SK-MEL-5 (cell line): ENCODE results near the gene XRN1. TPM values are rescaled to one million over a fixed set of nuclear protein-coding genes. Genes with fewer than 3 reads are reported as not detected.

Source experiments
- DNase-seq: peaks from one replicate; pipeline ENCODE4 v3.0.0-alpha.2; 2016; ENCODE audit warnings: low read depth, low spot score
- in situ Hi-C: cut with HindIII; loops from 2 replicates; pipeline ENCODE4 v1.10.0; 2016; ENCODE audit warnings: low sequenced_read_pairs, high pct_unique_total_duplicates, low pct_unique_long_range_greater_than_20kb
- polyA plus RNA-seq, 2 experiments: library from polyadenylated mRNA; depleted of rRNA; stranded (reverse); fragments of >200 nt; gene quantifications; 2 replicates each; pipeline ENCODE4 v1.2.3, GENCODE V29; 2015
- total RNA-seq: library from RNA; depleted of rRNA; stranded (reverse); fragments of >200 nt; shearing (Covaris generic); gene quantifications from 2 replicates; pipeline ENCODE4 v1.2.3, GENCODE V29; 2014; rRNA removed

XRN1 gene, protein sequence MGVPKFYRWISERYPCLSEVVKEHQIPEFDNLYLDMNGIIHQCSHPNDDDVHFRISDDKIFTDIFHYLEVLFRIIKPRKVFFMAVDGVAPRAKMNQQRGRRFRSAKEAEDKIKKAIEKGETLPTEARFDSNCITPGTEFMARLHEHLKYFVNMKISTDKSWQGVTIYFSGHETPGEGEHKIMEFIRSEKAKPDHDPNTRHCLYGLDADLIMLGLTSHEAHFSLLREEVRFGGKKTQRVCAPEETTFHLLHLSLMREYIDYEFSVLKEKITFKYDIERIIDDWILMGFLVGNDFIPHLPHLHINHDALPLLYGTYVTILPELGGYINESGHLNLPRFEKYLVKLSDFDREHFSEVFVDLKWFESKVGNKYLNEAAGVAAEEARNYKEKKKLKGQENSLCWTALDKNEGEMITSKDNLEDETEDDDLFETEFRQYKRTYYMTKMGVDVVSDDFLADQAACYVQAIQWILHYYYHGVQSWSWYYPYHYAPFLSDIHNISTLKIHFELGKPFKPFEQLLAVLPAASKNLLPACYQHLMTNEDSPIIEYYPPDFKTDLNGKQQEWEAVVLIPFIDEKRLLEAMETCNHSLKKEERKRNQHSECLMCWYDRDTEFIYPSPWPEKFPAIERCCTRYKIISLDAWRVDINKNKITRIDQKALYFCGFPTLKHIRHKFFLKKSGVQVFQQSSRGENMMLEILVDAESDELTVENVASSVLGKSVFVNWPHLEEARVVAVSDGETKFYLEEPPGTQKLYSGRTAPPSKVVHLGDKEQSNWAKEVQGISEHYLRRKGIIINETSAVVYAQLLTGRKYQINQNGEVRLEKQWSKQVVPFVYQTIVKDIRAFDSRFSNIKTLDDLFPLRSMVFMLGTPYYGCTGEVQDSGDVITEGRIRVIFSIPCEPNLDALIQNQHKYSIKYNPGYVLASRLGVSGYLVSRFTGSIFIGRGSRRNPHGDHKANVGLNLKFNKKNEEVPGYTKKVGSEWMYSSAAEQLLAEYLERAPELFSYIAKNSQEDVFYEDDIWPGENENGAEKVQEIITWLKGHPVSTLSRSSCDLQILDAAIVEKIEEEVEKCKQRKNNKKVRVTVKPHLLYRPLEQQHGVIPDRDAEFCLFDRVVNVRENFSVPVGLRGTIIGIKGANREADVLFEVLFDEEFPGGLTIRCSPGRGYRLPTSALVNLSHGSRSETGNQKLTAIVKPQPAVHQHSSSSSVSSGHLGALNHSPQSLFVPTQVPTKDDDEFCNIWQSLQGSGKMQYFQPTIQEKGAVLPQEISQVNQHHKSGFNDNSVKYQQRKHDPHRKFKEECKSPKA (N-terminal part only)
- total RNA-seq: 19.0 and 19.5 TPM in 2 replicates
- 8.5 and 10.9 TPM in 2 replicates for polyA plus RNA-seq (2015; cell fraction: cytosol; rRNA removed)
- polyA plus RNA-seq (2015; cell fraction: nucleus; rRNA removed): 13.8 and 66.8 TPM in 2 replicates

DNA sequence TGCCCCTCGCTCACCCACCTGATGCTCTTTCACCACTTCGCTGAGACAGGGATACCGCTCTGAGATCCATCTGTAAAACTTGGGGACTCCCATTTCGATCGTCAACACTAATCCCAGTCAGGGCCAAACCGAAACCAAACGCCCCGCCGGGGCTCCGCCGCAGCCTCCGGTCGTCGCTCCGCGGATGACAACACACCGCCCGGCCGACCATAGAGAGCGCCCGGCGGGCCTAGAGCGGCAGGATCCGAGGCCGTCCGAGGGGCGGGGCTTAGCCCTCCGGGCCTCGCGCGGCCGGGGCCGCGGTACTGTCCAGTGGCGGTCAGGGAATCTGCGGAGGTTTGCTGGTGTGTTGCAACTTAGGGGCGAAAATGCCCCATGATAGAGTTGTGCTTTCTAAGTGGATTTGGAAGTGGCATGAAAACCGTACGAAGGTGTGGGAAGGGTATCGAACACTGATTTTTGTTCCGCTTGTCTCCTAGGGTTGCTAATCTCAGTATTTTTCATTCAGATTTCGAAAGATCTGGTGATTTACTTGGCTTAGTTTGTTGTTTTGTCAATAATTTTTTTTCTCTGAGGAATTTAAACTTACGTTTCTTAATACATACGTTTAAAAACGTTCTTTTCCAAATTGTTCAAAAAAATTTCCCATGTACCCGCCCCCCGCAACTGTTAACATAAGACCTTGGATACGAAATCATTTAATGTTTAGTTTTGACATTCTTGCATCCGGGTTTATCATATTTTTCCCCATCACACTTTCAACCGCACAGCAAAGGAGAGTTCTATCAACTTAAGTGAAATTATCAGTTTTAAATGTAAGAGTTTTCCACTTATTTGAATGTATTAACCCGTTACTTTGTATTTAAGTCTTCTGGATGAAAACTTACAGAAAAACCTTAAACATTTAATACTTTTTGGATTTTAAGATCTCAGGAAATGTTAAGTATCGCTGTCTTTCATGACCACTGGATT is at the start of gene XRN1:
TSS of gene XRN1 (minus strand) at position 186 of the 972 bp plus-strand sequence. CDS start at position 93, 93 bp downstream.
- peak; percentile 93 for DNase-seq
- in situ Hi-C loops: no loop called here

DNA sequence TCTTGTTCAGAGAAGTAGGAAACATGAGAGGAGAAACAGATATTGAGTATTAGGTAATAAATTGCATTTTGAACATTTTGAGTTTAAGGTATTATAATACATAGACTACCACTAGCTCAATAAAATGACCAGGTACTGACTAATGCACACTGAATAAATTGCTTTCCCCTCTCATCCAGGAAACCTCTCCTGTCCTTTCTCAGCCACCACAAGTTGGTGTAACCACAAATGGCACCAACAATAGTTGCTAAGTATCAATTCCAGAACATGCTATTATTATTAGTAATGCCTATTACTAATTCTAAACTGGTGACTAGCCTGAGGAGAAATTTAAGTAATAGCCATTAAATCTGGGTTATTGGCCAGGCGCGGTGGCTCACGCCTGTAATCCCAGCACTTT is 47.3 kb upstream of the XRN1 start:
- in situ Hi-C loops: no loop called here
- no peak for DNase-seq

DNA sequence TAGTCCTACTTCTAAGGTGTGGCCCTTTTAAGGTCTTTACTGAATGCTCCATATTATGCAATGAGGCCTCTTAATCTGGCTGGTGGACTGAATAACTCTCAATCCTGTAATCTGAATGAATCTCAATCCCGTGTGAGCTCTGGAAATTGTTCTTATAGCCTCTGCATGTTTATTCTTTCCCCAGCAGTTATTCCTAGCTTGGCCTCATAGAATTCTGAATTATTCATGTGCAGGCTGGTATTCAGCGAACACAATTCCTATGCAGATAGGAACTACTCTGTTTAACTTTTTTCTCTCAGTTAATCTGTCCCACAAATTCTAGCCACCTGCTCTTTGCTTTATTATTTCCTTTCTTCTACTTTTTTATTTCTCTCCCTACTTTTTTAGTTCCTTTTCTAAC is 44.3 kb upstream of the XRN1 start:
- in situ Hi-C loops: no loop called here

DNA sequence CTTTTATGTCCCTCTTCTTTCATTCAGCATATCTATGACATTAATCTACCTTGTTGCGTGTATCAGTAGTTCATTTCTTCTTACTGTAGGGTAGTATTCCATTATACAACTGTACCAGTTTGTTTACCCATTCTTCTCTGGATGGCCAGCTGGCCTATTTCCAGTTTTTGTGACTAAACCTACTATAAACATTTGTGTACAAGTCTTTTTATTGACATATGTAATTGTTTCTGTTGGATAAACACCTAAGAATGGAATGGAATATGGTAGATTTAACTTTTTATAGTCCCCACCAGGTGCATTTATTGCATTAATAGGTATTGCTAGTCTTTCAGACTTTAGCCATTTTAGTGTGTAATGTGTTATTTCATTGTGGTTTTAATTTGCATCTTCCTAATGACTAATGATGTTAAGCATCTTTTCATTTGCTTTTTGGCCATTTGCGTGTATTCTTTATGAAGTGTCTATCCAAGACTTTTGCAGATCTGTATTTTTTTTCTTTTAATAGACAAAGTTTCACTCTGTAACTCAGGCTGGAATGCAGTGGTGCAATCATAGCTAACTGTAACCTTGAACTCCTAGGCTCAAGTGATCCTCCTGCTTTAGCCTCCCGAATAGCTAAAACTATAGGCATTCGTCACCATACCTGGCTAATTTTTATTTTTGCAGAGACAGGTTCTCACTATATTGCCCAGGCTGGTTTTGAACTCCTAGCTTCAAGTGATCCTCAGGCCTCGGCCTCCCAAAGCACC is 41.9 kb upstream of the XRN1 start:
- in situ Hi-C loops: no loop called here
- no peak for DNase-seq

More for the DNA sequence above, 44.3 kb upstream of the XRN1 start:
- DNase-seq: no peak

GRCh38 chr3:142484912-142485435 is 37.1 kb upstream of the XRN1 start:
- in situ Hi-C loops: no loop called here

GRCh38 chr3:142481196-142481595 is 33.4 kb upstream of the XRN1 start:
- in situ Hi-C loops: no loop called here
- no peak for DNase-seq

More at GRCh38 chr3:142484912-142485435, 37.1 kb upstream of the XRN1 start:
- no peak for DNase-seq

GRCh38 chr3:142470826-142471225 is 23.0 kb upstream of the XRN1 start:
- in situ Hi-C loops: no loop called here

GRCh38 chr3:142468456-142468855 is 20.6 kb upstream of the XRN1 start:
- no peak for DNase-seq
- in situ Hi-C loops: no loop called here

More at GRCh38 chr3:142470826-142471225, 23.0 kb upstream of the XRN1 start:
- DNase-seq: no peak

DNA sequence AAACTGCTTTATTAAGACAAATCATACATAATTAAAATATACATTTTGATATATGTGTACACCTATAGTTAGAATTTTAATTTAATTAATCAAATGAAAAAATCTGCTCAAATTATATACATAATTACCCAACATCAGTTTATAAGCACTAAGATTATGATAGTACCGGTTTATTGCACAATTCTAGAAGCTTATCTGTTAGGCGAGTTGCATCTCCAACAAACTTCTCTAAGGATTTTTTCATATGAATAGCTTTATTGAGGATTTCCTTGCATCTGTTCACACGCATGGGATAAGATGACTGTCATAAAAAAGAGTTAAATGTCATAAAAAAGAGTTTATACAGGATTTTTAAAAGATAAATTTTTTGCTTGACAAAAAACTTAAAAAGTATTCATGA is 19.9 kb upstream of the XRN1 start:
- no peak for DNase-seq

DNA sequence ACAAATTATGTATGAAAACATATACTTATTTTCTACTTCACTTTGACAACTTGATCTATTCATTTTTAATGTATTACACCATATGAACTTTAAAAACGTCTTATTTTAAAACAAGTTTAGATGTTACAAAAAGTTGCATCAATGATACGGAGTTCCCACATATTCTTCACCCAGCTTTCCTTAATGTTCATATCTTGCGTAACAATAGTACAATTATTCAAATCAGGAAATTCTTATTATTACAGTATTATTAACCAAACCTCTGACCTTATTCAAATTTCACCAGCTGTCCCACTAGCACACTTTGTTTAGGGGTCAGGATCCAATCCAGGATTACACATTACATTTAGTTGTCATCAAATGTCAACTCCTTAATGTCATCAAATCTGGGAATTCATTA is 12.9 kb upstream of the XRN1 start:
- no peak for DNase-seq
- in situ Hi-C loops: no loop called here

More for the DNA sequence above, 19.9 kb upstream of the XRN1 start:
- in situ Hi-C loops: no loop called here

- in situ Hi-C loops: no loop called here
- no peak for DNase-seq
Observed at GRCh38 chr3:142459929-142460328, 12.1 kb upstream of the XRN1 start.

- DNase-seq: no peak
- in situ Hi-C loops: no loop called here
Observed at GRCh38 chr3:142459096-142459495, 11.3 kb upstream of the XRN1 start.

DNA sequence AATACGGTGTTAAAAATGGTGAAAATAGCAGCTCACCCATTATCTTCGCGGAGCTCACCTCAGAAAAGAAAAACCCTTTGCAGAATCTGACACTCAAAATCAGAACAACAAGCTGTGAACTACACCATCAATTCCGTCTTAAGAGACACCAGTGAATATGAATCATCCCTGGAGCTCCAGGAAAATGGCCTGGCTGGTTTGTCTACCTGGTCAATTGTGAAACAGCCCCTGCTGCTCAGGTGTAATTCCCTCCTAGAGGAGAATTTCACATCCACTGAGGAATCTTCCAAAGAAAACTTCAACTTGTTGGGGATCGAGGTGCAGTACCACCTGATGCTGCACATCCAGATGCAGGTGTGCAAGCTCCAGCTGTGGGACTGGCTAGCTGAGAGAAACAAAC is 3.0 kb upstream of the XRN1 start:
- no peak for DNase-seq
- in situ Hi-C loops: no loop called here

GRCh38 chr3:142450189-142450588 is 2.4 kb upstream of the XRN1 start:
- no peak for DNase-seq
- in situ Hi-C loops: no loop called here

GRCh38 chr3:142447301-142447851 is 461 bp downstream of the XRN1 start:
- DNase-seq: peak; percentile 50
- in situ Hi-C loops: no loop called here
